Limb (tissue), 2 donors: Measurements from ENCODE around the gene CMTM8.

ENCODE experiments used
- DNase-seq, 2 donors: peaks; one replicate each; pipeline ENCODE4 v3.0.0-alpha.2; 2016; ENCODE audit errors: extremely low spot score in 2 of 2

CMTM8 gene

DNA sequence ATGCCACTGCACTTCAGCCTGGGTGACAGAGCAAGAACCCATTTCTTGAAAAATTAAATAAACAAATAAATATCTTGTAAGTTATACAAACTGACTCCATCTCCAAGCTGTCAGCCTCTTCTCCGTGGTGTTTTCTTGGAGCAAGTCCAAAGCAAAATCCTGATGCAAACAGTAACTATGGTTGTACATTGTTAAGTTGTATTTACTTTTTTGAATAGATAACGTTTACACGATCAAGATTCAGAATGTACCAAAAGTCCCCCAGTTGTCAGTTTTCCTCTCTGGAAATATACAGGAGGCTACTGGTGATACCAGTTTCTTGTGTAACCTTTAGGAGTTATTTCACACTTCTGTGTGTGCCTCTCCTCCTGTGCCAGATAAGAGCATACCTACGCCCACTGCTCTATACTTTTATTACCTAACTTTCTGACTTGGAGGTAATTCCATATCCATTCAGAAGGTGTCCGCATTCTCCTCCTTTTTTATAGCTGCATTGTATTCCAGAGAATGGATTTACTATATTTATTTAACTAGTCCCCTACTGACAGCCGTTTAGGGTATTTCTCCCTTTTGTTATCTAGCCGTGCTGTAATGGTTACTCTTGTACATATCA lies 167.3 kb downstream of the CMTM8 start:
- DNase-seq = no peak

DNA sequence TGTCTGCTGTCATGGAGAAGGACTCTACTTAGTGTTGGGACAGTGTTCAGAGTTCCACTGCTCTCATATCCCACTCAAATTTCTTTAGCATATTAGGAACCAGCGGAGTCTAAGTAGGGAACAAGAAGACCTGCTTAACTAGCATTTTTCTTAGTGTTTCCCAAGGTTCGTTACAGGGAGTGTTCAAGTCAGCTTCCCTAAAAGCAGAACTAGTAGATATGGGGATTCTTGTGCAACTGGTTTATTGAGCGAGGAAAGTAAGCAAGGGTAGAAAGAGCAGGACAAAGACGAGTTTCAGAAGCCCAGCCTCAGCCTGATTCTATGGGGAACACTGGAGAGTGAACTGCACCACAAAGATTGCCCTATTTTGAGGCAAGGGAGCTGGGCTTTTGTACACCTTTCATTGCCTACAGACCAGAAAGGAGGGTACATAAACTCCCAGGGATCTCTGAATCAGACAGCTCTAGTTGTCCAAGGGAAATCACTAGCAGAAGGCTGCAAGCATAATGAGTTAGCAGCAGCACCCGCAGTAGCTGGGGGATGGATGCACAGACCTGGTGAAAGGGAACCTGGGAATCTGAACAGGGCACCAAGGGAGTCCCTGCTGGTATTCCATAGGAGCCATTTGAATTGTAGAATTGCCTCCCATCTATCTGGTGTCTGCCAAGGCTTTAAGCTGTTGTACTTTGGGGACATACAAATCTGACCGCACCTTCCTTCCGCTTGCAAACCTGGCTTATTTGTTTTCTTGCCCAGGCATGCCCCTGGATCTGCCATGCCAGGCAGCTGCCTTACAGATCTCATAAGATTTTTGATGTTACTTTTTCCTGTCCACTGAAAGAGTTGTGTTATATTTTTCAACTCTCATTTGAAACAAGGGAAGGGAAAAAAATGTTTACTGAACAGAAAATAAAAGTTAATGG lies 168.3 kb downstream of the CMTM8 start:
- no peak for DNase-seq

DNA sequence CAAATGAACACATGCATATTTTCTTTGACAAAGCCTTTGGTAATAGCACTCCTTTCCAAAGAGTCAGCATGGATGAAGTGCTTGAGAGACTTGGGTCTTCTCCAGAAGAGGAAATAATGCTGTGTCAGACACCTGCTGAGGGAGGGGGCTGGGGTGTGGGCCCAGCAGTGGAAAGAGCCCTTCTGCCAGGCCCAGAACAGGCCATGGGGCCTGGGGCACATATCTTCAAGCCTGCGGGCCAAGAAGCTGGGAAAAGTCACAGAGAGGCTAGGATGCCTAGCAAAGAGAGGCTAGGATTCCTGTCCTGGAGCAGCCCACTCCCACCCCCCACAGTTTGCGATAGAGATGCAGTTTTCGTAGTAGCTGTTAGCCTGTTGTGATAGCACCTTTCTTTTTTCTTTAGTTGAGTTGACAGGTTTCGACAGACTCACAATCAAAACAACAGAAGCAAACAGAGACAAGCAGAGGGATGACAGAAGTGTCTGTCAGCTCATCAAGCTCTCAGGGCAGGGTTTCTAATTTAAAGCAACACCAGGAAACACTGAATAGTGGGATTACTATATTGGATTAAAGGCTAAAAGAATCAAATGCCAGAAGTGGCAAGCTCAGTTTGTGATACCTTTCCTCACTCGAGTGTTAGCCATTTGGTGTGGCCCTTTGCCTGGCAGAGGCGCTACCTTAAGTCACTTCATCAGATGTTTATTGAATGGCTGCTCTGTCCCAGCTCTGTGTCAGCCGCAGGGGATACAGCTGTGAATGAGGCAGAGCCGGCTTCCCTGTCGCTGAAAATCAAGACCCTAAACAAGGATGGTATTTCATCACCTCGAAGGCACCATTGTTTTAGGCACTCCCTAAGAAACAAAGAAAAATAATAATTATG lies 172.1 kb downstream of the CMTM8 start:
- peak in 1 of 2 donors; percentile 27 for DNase-seq

DNA sequence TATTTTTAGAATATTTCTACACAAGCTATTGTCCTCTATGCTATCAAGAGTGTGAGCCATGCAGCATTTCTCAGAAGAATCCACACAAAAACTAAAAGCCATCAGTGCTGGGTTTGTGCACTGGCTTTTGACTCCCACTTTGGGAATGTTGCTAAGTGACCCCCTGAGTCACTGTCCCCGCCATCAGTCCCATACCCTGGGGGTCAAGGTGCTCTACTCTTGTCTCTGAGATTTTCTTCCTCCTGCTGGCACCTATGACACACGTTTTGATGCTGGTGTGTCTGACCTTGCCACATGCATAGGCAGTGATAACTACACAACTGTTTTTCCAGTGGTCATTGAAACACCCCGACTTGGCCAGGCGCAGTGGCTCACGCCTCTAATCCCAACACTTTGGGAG lies 173.0 kb downstream of the CMTM8 start:
- peak in 1 of 2 donors; percentile 0 for DNase-seq

DNA sequence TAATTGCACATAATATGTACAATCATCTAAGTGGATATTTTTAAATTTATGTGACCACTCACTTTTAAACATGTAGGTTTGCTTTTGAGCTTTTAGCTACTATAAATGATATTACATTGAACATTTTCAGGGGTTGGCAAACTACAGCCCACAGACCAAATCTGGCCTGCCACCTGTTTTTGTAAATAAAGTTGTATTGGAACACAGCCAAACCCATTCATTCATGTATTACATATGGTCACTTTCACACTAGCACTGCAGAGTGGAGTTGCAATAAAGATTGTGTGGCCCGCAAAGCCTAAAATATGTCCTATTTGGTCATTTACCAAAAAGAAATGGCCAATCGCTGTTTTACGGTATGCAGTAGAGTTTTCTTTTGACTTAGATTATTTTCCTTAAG lies 174.4 kb downstream of the CMTM8 start:
- DNase-seq = peak in 1 of 2 donors; percentile 7

DNA sequence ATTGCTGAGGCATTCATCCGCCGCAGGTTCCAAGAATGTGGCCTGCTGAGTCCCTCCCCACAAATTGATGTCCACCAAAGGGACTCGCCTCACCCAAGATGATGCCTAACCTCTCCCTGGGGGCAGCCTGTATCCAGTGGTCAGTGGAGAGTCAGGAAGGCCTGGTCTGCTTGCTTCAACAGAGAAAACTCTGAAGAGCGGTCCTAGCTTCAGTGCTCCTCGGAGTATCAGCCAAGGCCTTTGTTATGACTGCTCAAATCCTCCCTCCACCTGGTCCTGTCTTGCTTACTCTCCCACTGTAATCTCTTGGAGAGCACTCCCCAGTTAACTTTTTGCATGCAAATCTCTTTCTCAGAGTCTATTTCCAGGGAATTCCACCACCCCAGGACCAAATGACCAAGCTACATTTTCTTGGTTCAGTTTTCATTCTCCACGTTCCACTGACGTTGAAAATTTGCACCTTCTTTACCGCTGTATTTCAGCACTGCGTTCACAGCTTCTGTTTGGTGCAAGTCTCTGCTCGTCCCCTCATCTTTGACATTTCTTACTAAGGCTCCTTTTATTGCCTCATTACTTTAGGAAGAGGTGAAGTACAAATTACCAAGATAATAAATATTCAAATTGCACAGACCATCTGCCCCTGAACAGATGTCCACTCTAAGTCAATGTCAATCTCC lies 175.5 kb downstream of the CMTM8 start:
- DNase-seq = peak in 1 of 2 donors; percentile 7

DNA sequence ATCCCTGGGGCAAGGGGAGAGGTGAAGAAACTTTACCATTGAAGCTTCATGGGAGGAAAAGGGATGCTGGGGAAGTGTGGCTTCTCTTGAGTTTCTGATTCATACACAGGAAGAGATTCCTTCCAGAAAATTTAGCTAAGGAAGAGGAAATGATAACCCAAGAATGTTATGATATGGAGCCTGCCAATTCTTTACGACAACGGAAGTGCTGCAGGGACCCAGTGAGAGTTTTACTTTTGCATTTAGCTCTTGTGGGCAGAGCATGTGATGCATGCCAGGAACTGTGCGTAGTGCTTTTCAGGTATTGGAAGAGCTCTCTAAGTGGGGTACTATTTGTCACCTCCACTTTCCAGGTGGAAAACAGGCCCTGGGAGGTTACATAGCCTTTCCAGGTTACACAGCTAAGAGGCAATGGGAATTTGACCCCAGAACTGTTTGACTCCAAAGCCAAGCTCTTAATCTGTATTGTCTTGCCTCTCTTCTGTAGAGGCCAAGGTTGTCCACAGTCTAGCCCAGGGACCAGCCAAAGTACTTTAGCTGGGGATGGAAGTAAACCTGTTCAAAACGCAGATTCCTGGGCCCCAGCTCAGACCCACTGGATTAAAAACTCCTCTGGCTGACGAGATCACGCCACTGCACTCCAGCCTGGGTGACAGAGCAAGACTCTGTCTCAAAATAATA lies 176.2 kb downstream of the CMTM8 start:
- DNase-seq = peak in 1 of 2 donors; percentile 10

DNA sequence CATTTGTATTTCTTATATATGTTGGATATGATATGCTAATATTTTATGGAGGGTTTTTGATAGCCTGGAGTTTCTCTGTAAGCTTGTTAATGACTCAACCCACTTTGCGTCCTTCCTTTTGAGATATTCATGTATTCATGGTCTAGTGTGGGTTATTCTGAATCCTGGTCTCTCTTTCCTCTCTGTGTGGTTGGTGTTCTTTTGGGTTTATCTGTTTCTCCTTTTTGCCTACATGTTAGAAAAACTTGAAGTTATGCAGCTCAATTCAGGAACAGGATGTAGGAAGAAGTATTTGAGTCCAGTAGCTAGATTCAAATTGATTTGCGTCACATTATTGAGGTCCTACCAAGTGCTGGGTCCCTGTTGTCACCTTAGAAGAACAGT lies 181.3 kb downstream of the CMTM8 start:
- DNase-seq = no peak
